ENCODE data around the gene C1orf53. TPM values are rescaled to one million over a fixed set of nuclear protein-coding genes. Genes with fewer than 3 reads are reported as not detected.

The C1orf53 gene
- total RNA-seq, 1 experiment from 2014 or later = 1.4 TPM

DNA sequence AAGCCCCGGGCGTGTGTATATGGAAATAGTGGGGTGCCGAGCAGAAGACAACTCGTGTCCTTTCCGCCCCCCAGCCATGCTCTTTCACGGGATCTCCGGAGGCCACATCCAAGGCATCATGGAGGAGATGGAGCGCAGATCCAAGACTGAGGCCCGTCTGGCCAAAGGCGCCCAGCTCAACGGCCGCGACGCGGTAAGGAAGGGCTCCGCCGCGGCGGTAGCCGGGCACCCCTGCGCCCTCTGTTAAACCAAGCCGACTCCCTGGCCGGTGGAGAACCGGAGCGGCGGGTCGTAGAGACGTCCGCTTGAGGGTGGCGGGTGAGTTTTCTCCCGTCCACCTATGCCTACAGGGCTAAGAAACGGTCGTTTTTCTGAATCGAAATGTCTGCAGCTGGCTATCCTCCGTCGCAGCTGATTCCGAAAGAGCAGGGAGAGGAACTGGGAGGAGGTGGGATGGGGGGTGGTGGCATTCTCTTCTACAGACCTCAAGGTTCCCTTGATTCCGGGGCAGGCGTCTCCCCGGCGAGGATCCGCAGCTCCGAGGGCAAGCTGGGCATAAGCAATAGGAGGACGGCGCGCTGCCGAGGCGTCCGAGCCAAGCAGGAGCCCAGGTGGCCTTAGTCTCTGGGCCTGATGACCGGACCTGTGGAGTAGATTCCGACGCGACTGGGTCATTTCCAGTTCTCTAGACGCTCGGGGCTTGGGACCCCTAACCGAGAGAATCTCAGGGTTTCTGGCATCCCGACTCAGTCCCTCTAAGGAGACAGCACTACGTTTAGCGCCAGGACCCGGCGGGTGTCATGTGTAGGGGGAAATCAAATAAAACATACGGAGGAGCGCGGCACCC lies 15.6 kb downstream of the C1orf53 start:
- Histone ChIP-seq H2BK12ac (ENCODE audit: insufficient read length, low read depth, low read length) (no peak overlapping the region), H3K18ac (ENCODE audit: insufficient read length, low read depth, low read length) (no peak overlapping the region), H2BK5ac (ENCODE audit: insufficient read length, low read length) (no peak overlapping the region), H3K56ac (ENCODE audit: insufficient read length, low read depth, low read length) (no peak overlapping the region), H4K91ac (ENCODE audit: insufficient read length, low read depth, low read length) (no peak overlapping the region), H3K27ac (ENCODE audit: insufficient read length, low read depth, low read length) (no peak overlapping the region), H3K79me2 (ENCODE audit: insufficient read depth, low read length) (no peaks in the 10 kb centered on the region), H3K4me2 (ENCODE audit: insufficient read depth, insufficient read length, low read length) (peak overlapping the region; percentile 60), H2BK15ac (ENCODE audit: low read depth, low read length) (no peak overlapping the region), H2BK20ac (ENCODE audit: low read depth, low read length, poor library complexity, severe bottlenecking) (no peak overlapping the region), H3K9me3 (ENCODE audit: control insufficient read depth, low read depth, low read length) (no peaks in the 10 kb centered on the region), H2AFZ (ENCODE audit: low read length) (no peak overlapping the region), H4K20me1 (ENCODE audit: control insufficient read depth, insufficient read depth, insufficient read length) (no peaks in the 10 kb centered on the region), H2AK5ac (ENCODE audit: insufficient read length, low read length) (no peak overlapping the region), H3K4me1 (ENCODE audit: insufficient read depth, low read length) (peaks cover 12% of the 10 kb centered on the region; the same call in 1 of the 2 replicates), H3K4ac (ENCODE audit: low read depth, low read length) (no peak overlapping the region), H2BK120ac (ENCODE audit: low read depth, low read length, poor library complexity, severe bottlenecking) (no peak overlapping the region), H3K23ac (ENCODE audit: insufficient read length, low read depth, low read length) (no peak overlapping the region), H3K14ac (ENCODE audit: insufficient read depth, low read length) (no peak overlapping the region; the same call in 1 of the 2 replicates), H3K9ac (ENCODE audit: extremely low read depth, insufficient read length, low read length) (no peak overlapping the region), H3T11ph (ENCODE audit: low read length) (no peak overlapping the region), H3K27me3 (ENCODE audit: insufficient read depth, low read length) (peaks cover 92% of the 10 kb centered on the region), H4K8ac (replicated peaks; ENCODE audit: insufficient read length, low read depth, low read length) (no peak overlapping the region), H3K79me1 (ENCODE audit: insufficient read depth, low read depth, low read length, poor library complexity, severe bottlenecking) (no peaks in the 10 kb centered on the region), H4K5ac (ENCODE audit: insufficient read length, low read depth, low read length) (no peak overlapping the region), H3K23me2 (ENCODE audit: insufficient read length, low read depth, low read length, poor library complexity, severe bottlenecking) (peaks cover 32% of the 10 kb centered on the region)
- H3K4me1 Mint-ChIP-seq = peaks cover 65 to 86% of the 10 kb centered on the region in 2 experiments
- H3K4me3 Mint-ChIP-seq = peak overlapping the region; percentile 42 to 71
- TF ChIP-seq, protein P1, sequence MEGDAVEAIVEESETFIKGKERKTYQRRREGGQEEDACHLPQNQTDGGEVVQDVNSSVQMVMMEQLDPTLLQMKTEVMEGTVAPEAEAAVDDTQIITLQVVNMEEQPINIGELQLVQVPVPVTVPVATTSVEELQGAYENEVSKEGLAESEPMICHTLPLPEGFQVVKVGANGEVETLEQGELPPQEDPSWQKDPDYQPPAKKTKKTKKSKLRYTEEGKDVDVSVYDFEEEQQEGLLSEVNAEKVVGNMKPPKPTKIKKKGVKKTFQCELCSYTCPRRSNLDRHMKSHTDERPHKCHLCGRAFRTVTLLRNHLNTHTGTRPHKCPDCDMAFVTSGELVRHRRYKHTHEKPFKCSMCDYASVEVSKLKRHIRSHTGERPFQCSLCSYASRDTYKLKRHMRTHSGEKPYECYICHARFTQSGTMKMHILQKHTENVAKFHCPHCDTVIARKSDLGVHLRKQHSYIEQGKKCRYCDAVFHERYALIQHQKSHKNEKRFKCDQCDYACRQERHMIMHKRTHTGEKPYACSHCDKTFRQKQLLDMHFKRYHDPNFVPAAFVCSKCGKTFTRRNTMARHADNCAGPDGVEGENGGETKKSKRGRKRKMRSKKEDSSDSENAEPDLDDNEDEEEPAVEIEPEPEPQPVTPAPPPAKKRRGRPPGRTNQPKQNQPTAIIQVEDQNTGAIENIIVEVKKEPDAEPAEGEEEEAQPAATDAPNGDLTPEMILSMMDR (conservative IDR thresholded peaks at IDR 0.05) = no peak
- no peak overlapping the region; a peak in 1 of 7 replicates for H3K27ac Mint-ChIP-seq
- H3K27me3 Mint-ChIP-seq (ENCODE audit: low read depth) = peaks cover 100% of the 10 kb centered on the region
- DNase-seq = no peak
- WGBS (ENCODE audit: extremely low coverage, insufficient read length, low lambda C conversion rate) = no CpG with 5 or more reads among the region's 64 CpGs
- peaks cover 0 to 2% of the 10 kb centered on the region in 2 experiments; a peak in 3 of 5 replicates for H3K9me3 Mint-ChIP-seq
- no peaks in the 10 kb centered on the region; a peak in 1 of 7 replicates for H3K36me3 Mint-ChIP-seq (ENCODE audit: insufficient read depth in 1 of 3, low read depth in 3 of 3)
